GM21737 (cell line): ENCODE data around the gene BBS7.

Experiments used
- ATAC-seq: cut with Tn5 transposase; IDR thresholded peaks from one replicate; pipeline ENCODE4 v1.9.1; 2021; ENCODE audit warnings: mild to moderate bottlenecking, moderate library complexity; ENCODE audit not compliant: unreplicated experiment

BBS7 gene

DNA sequence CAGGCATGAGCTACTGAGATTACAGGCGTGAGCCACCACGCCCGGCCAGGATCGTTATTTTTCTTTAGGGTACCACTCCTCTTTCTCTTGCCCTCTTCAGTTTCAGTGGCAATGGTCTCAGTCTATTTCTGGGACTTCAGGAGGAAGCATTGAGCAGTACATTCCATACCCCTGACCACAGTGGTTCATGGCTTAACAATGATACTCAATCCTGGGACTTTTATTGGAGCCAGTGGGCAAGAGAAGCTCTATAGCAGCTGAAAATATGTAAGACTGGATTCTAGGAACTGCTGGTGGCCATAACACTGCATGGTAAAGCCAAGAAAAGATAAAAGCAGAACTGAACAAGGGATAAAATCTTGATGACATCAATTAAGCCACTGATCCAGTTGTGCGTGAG lies 40.8 kb downstream of the BBS7 start:
- no peak for ATAC-seq

DNA sequence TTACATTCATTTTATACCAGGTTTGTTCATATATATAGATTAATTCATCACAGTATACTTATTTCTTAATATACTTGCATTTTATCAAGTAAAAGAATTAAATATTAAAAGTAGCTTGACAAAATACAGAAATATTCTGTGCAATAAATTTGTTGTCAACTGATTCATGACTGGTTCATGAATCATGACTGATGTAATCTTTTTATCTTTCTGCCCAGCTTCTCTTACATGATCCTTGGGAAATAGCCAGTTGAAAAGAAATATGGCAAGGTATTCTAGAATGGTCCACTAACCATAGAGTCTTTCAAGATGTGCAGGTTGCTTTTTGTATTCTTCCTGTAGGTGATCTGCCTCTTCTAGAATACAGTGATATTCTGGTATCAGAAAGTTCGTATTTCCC lies 42.4 kb downstream of the BBS7 start:
- no peak for ATAC-seq

DNA sequence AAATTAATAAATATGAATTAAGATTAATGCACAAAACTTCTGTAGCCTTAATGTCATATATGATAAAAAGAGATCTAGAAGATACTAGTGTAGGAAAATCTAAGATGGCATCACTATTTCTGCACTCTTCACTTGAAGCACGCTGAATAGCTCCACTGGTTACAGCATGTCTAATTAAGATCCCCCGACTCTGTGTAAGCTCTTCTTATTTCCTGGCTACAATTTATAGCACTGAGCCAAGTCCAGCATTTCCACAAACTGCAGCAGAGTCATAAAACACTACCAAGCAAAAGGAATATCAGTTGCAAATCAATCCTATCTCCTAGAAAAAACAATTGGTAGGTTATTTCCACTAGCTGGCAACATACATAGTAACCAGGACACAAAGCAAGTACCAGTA lies 45.3 kb downstream of the BBS7 start:
- ATAC-seq = no peak

DNA sequence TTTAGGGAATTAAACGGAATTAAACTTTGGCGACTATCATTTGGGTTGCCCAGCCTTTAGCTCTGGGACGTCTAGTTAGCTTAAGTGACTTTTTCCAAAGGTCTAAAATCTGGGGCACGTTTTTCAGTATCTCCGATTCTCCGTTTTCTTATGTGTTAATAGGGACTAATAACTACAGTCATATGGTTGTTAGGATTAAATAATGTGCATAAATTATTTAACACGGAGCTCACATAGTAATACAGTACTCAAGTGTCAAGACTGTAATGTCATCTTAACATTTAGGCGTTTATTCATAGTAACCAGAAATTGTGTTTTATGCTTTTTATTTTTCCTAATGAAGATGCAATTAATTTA lies 46.1 kb downstream of the BBS7 start:
- ATAC-seq = no peak

DNA sequence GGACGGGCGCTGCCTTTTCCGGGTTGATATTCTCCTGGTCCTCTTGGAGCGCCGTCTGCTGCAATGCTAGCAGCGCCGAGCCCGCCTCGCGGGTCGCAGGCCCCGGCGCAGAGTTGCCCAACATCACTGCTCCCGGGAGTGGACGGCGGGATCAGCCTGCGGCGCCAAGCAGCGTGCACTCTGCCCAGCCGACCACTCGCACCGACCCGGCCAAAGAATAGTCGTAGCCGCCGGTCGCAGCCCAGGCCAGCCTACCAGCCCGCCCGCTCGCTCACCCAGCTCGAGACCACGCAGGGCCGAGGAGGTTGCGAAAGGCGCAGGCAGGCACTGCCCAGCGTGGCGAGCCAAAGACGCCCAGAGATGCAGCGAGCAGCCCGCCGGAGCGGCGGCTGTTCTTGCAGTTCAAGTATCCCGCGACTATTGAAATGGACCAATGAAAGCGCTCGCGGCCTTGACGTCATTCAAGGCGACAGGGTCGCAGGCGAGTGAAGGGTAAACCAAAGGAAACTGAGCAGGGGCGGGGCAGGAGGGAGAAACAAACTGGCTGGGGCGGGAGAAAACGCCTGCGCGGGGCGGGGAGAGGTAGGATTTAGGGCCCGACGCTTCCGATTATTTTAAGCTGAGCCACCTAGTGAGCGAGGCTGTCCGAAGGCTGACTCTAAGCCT lies 46.6 kb downstream of the BBS7 start, which contains the start of gene CCNA2:
Gene CCNA2, minus strand, starts transcription at position 379 of the 666 bp plus-strand sequence. Its CDS starts 255 bp downstream, at position 124.
- peak; percentile 95 for ATAC-seq

DNA sequence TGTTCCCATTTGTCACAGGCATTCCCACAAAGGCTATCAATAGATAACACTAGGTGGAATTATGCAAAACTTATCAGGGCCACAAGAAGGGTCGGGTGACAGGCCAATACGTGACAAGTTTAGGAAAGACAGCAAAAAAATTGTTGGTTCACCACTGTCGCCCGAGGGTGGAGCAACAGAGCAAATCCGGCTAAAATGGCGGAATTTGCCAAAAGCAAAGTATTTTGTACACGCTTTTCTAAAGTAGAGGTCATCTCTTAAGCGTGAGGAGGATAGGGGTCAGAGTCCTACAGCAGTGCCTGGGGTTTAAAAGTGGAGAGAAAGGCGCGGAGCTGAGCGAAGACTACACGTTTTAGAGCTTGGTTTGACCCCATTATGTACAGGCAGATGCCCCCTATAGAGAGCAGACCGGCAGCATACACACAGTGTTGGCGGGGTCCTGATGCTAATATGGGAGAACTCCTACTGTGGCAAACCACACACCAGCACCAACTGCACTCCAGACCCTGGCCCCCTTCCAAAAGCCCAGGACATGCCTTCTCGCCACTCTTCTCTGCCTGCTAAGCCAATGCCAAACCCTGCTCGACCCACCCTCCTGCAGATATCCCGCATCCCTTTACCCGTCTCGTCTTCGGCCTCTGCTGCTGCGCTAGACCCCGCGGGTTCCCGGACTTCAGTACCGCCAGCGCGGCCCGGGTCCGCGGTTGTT lies 47.3 kb downstream of the BBS7 start:
- ATAC-seq = peak; percentile 35

DNA sequence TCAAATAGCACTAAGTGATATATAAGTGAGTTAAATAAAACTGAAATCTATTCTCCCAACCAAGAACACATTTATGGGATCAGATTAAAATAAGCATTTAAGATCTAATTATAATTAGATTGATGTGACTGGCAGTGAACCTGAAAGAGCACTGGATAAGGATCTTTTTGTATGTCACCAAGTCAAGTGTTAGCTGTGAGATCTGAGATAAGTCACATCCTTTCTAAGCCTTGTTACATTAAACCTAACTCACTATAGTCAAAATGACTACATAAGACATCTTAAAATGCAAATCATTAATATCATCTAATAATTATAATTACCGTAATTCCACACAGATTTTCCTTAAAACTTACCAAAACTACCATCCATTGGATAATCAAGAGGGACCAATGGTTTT lies 48.2 kb downstream of the BBS7 start:
- no peak for ATAC-seq

DNA sequence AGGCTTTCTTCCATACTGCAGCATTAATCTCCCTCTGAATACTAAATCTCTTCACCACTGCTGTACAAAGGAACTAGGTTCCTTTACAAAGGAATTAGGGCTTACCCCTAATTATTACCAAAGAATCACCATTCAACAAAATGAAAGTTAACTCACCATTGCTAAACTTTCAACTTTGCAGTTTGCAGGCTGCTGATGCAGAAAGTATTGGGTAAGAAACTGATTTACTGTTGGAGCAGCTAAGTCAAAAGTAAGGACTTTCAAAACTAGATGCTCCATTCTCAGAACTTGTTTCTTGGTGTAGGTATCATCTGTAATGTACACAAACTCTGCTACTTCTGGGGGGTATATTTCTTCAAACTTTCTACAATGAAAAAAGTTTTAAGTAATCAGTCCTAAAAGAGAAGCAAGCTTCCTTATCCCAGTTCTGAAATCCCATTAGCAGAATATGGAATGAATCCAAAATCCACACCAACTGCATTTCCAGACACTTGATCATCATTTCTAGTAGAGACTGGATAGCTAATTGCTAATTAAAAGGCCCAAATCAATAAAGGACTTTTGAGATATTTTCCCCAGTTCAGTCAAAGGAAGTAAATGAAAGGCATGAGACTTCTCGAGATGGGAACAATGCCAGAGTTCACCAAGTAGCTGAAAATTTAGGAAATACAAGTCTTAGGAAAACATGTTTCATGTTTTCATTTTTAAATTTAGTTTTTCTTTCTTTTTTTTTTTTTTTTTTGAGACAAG lies 50.9 kb downstream of the BBS7 start:
- ATAC-seq = no peak

DNA sequence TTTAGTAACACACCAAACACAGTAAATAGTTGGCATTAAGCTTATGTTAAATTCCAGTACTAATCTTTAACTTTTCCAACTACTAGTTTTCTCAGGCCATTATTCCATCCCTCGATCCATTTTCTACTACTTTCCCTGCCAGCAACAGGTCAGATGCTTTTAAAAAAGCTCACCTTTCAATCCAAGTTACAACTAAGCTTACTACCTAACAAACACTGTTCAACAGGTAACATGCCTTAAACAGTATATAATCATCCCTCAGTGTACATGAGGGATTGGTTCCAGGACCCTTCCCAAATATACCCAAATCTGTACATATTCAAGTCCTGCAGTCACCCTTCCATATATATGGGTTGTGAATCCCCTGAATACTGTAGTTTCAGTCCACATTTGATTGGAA lies 52.1 kb downstream of the BBS7 start:
- ATAC-seq = no peak

DNA sequence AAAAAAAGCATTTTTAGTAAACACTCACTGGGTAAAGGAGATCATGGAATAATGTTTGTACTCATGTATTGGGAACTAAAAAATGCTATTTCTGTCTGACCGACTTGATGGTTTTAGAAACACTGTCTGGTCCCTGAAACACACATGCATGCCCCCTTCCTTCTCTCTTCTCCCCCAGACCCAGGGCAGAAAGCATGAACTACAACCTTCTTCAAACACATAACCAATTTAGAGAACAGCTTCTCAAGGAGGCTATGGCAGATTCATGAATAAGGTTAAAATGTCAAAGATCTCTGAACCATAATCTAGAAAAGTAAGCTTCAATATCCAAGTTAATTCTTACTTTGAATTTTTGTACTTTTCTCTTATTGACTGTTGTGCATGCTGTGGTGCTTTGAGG lies 52.6 kb downstream of the BBS7 start:
- ATAC-seq = no peak

DNA sequence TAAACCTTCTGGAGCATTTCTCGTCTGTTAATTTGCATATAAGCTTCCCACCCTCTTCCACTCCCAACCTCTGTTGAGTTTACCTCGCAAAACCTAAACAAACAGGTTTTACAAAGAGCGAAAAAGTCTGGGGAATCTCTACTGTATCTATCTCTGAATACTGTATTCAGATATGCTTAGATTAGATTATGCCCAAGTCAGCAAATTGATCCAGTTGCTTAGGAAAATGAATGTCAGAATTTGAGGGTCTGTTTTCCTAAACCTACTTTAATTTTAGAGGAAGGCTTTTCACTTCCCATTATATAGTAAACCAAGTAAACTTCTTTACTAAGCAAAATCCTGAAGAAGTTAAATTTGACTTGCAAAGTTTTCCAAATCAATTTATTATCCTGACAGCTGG lies 53.3 kb downstream of the BBS7 start:
- no peak for ATAC-seq

DNA sequence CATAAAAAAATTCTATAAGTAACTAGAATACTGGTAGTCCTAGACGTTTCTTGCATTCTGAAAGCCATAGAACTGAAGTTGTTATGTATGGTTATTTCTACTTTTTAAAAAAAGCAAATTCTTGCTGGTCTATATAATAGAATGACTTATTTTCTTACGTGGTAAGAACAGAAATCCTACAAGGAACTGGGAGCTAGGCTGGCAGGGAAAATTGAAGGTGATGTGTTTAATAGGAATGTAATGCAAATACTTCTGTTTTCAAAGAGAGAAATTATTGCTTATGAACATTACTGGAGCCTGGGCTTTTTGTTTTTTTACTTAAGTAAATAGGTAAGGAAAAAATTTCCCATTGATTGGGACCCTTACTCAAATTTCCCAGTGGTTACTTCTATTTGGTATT lies 55.5 kb downstream of the BBS7 start:
- ATAC-seq = no peak

DNA sequence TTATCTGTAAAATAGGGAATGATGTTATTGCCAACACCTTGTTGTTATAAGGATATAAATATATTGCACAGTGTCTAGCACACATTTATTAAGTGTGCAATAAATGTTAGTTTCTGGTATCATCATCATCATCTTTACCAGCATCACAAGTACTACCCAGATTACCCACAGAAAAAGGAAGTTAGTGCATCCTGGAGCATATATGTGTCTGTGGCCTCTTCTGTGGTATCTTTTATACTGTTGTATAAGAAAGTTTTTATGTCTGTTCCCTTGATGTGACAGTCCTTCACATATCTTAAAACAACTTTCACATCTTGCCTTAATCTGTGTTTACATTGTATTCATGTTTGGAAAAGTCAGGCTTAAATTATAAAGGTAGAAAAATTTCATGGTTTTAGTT lies 59.2 kb downstream of the BBS7 start:
- no peak for ATAC-seq

DNA sequence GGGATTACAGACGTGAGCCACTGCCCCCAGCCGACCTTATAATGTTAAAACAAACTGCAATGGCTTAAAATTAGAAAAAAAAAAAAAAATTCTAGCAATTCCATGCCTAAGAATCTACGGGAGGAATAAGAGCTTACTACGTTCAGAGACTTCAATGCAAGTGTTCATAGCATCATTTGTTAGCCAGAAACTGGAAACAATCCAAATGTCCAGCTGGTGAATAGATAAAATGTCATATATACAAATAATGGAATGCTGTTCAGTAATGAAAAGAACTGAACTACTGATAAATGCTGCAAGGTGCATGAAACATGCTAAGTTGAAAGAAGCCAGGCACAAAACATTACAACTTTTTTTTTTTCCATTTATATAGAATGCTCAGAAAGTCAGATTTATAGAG lies 63.9 kb downstream of the BBS7 start:
- no peak for ATAC-seq

DNA sequence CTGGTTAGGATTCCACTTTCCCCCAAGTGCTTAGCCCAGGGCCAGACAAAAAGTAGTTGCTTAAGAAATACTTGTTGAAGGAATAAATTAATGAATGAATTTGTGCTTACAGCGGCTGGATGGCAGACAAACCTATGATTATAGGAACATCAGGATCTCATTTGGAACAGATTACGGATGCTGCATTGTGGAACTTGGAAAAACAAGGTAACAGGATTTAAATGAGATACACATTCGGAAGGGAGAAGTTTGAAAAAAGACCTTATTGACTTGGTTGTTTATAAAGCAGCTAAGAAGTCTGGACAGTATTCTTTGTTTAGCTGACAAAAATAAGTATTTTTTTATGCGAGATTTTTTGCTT lies 68.6 kb downstream of the BBS7 start:
- no peak for ATAC-seq

DNA sequence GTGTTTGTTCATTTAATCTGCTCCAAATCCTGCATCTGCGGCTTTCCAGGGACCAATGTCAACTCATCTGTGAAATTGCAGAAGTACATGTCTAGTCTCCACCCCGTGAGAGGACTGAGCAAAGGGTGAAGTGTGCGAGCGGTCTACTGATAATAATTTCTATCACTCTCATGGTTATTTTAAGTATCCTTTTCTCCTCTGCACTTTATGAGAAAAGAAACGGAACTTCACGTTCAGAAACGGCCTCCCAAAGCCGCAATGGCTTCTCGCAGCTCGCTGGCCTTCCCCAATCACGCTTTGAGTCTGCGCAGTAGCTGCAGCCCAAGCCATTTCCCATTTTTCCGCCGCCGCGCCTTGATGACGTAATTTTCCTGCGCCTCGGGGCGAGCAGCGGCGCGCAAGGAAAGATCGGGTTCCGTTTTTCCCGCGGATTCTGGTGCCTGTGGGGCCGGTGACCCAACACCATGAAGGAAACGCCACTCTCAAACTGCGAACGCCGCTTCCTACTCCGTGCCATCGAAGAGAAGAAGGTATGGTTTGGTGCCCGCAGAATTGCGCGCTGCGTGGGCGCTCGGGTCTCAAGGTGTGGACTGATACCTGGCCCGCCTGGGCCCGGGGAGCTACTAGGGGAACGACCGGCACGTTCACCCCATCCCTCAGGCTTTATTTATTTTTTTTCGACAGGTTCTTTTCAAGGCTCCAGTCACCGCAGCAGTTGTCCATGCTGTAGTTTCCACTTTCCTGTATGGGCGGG lies 69.1 kb downstream of the BBS7 start, which contains the start of gene EXOSC9:
Gene EXOSC9, plus strand, starts transcription at position 363 of the 754 bp plus-strand sequence. Its CDS starts 102 bp downstream, at position 465.
- ATAC-seq = peak; percentile 71

DNA sequence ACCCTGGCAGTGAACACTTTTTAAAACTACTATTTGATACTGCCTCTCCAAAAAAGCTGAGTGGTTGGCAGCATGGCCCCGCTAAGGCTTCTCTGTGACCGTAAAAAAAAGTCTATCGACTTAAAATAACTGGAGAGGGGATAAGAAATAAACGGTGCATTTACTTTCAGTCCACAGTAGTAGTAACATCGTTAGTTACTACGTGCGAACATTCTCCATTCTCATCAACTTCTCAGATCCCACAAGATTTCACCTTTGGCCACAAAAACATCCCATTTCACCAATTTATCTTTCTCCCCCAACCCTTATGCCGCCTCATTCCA lies 69.7 kb downstream of the BBS7 start:
- peak; percentile 23 for ATAC-seq

DNA sequence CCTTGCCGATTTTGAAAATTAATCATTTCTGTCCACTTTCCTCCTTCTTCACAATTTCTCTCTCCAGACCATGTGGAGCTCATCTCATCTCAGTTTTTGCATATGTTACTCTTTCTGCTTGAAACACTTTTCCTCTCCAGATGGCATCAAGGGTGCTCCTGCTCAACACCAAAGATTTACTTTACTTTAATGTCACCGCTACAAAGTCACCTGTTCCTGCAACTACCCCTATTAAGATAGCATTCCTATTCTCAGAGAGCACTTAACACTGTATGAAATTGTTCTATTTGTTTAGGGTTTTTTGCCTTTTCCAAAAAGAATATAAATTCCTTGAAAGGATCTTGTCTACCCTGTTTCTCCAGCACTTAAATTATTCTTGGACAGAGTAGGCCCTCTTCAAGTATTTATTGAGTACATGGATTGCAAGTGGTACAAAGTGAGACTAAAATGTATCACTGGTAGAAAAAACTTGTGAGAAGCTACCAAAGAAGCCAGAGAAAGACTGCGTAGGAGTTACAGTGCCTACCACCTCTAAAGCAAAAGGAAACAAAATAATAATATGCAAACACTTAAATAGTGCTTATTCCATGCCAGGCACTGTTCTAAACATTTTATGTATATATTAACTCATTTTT lies 70.3 kb downstream of the BBS7 start:
- no peak for ATAC-seq

DNA sequence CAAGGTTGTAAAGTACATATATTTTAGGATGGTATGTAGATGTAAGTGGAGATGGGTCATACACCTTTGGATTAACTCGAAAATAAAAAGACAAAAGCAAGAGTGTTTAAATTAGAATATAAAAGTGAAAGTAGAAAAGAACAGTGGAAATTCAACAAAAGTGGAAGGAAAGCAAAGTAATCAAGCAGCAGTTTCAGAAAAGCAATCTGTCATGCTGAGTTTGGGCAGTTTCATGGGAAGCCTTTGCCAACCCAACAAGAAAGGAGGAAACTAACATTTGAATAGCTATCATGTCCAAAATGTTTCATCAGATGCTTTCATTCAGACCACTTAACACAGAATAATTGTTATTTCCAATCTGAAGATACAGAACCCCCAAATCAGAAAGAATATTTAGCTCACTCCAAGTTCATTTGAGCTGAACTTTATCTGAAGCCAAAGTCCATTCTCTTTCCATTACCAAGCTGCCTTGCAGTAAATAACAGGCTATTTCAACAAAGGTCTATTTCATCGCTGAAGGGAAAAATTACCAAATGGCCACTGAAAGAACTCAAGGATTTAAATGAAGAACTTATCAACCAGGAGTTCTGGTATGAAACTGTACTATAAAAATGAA lies 71.0 kb downstream of the BBS7 start:
- ATAC-seq = no peak

DNA sequence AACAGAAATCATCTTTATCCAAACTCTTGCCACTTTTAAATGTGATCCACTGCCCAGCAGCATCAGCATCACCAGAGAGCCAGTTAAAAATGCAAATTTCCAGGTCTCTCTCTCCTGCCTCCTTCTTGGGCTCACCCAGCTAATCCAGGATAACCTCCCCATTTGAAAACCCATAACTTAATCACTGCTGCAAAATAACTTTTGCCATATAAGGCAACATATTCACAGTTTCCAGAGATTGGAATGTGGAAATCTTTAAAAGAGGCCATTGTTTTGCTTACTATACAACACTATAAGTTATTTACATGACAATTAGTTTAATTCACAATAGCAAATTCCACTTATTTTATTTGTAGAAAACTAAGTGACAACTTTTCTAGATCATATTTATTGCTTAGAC lies 74.0 kb downstream of the BBS7 start:
- no peak for ATAC-seq
